Astrocyte of the cerebellum (primary cell): Measurements from ENCODE around the gene ZNF324B.
"Not testable (repeated sequence)": the region's sequence is repeated elsewhere in the genome, so short reads cannot be mapped to it uniquely, and the experiment has no call there.

Experiments
- DNase-seq: peaks from one replicate; pipeline ENCODE4 v3.0.0-alpha.2; 2011; ENCODE audit warnings: low read depth
- H3K4me3 ChIP-seq: 2 replicates; pipeline ENCODE4 v1.5.1; 2011; ENCODE audit warnings: mild to moderate bottlenecking, low read depth, low read length, moderate library complexity
- in situ Hi-C: cut with HindIII; loops from 2 replicates; pipeline ENCODE4 v1.10.0; 2017; ENCODE audit warnings: low sequenced_read_pairs
- TF ChIP-seq, protein P1 (sequence below): IDR thresholded peaks from 2 replicates; pipeline ENCODE4 v1.5.1; 2012; ENCODE audit warnings: low read length, low read depth, moderate library complexity, mild to moderate bottlenecking; ENCODE audit errors: missing control alignments

ZNF324B gene

DNA sequence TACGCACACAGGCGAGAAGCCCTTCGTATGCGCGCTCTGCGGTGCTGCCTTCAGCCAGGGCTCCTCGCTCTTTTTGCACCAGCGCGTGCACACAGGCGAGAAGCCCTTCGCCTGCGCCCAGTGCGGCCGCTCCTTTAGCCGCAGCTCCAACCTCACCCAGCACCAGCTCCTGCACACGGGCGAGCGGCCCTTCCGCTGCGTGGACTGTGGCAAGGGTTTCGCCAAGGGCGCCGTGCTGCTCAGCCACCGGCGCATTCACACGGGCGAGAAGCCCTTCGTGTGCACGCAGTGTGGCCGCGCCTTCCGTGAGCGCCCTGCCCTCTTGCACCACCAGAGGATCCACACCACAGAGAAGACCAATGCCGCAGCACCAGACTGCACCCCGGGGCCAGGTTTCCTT, 4.7 kb downstream of the ZNF324B start:
- in situ Hi-C loops: no loop called here
- no peak for DNase-seq
- TF ChIP-seq, protein P1, sequence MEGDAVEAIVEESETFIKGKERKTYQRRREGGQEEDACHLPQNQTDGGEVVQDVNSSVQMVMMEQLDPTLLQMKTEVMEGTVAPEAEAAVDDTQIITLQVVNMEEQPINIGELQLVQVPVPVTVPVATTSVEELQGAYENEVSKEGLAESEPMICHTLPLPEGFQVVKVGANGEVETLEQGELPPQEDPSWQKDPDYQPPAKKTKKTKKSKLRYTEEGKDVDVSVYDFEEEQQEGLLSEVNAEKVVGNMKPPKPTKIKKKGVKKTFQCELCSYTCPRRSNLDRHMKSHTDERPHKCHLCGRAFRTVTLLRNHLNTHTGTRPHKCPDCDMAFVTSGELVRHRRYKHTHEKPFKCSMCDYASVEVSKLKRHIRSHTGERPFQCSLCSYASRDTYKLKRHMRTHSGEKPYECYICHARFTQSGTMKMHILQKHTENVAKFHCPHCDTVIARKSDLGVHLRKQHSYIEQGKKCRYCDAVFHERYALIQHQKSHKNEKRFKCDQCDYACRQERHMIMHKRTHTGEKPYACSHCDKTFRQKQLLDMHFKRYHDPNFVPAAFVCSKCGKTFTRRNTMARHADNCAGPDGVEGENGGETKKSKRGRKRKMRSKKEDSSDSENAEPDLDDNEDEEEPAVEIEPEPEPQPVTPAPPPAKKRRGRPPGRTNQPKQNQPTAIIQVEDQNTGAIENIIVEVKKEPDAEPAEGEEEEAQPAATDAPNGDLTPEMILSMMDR: no peak
- no peak overlapping the region for H3K4me3 ChIP-seq

DNA sequence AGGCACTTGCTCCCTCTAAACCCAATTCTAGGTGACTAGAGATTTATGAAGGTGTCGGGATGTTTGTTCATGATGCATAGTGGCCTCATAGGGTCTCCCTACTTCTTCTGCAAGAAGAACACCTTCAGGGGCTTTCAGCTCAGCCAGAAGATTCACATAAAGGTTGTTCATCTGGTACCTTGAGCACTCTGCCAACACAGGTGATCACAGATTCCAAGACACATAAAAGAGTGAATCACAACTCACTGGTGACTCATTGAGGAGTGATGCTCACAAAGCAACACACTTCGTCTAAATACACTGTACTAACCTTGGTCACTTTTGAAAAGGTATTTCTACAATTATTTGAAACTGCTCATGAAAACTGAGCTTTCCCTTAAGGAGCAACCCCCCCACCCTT, 8.6 kb downstream of the ZNF324B start:
- no peak for DNase-seq
- no peak overlapping the region for H3K4me3 ChIP-seq
- in situ Hi-C loops: no loop called here
- TF ChIP-seq, protein P1: no peak

DNA sequence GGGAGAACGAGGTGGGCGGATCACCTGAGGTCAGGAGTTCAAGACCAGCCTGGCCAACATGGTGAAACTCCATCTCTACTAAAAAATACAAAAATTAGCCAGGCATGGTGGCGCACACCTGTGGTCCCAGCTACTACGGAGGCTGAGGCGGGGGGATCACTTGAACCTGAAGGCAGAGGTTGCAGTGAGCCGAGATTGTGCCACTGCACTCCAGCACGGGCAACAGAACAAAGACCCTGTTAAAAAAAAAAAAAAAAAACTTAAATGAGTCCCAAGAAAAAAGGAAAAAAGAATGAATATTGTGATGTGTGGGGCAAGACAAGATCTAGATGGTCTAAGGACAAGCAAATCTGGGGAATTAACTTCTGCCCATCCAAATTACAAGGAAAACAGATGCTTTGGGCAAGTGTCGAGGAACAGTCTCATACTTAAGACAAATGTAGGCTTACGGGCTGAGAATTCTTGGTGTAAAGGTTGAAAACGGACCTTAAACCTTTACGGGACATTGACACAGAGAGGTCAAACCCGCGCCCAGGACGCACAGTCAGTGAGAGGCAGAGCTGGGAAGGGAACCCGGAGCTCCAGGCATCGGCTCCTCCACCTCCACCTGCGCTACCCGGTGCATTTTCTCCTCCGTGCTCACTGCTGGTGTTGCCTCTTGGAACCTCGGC, 14.8 kb downstream of the ZNF324B start:
- H3K4me3 ChIP-seq: peak overlapping the region; percentile 85
- no peak for DNase-seq
- in situ Hi-C loops: no loop called here
- TF ChIP-seq, protein P1: no peak

DNA sequence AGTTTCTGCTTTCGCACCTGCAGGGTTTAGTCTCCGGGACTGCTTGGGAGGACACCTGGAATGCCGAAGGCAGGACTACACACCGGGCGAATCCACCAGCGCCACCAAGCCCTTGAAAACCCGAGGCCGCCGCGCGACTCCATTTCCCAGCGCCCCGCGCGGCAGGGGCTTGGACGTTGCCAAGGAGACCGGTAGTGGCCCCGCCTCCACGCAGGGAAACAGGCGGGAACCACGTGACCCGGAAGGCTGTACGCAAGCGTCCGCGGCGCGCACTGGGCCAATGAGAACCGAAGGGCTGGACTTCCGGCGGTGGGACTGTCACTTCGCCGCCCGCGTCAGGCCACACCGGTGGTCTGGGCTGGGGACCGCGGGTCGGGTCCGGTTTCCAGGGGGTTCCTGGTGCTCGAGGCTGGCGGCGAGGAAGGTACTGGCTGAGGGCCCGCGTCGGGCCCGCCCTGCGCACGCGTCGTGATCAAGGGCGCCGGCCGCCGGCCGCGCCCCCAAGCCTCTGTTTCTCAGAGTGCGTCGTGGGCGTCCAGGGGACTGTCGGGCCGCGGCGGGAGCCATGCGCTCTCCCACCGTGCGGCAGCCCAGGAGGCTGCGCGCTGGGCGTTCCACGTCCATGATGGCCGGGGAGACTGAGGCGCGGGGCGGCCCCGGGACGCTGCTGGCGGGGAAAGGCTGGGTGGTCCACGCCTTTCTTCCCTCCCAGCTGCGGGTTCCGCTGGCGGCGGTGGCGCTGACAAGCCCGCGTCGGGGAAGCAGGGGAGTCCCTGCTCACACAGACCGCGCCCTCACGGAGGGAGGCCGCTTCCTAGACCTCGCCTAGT, 15.6 kb downstream of the ZNF324B start, which contains the start of gene ZNF324:
TSS of gene ZNF324 (plus strand) at position 321 of the 830 bp plus-strand sequence. CDS start 2,106 bp downstream, outside the sequence.
- H3K4me3 ChIP-seq: peak within 1 kb of the TSS; percentile 85
- peak; percentile 89 for DNase-seq
- in situ Hi-C loops: no loop called here

DNA sequence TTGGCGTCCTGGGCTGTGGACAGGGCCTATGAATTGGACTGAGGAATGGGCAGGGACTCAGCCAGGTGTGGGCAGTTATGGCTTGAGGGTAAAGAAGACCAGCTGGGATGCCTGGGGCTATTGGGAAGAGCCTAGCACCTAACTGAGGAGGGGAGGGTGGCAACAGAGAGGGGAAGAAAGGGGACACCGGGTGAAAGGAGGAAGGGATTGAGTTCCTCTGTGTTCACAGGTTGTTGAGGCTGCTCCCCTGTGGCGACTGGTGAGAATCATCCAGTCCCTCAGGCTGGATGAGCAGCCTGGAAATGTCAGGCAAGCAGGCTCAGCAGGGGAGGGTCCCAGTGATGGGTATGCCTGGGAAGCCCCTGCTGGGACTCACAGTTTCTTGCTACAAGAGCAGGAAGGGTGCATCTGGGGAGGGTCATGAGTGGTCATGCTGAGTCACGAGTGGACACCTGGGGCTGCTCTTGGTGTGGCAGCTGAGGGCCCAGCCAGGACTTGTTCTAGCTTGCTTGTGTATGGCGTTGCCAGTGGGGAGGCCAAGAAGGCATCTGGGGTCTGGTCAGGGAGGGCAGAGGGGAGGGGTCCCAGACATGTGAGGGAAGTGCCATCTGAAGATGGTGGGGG, 16.9 kb downstream of the ZNF324B start:
- H3K4me3 ChIP-seq: peak overlapping the region; percentile 5
- TF ChIP-seq, protein P1: no peak
- DNase-seq: no peak
- in situ Hi-C loops: no loop called here

More for the DNA sequence above, 15.6 kb downstream of the ZNF324B start, which contains the start of gene ZNF324:
- TF ChIP-seq, protein P1: no peak

DNA sequence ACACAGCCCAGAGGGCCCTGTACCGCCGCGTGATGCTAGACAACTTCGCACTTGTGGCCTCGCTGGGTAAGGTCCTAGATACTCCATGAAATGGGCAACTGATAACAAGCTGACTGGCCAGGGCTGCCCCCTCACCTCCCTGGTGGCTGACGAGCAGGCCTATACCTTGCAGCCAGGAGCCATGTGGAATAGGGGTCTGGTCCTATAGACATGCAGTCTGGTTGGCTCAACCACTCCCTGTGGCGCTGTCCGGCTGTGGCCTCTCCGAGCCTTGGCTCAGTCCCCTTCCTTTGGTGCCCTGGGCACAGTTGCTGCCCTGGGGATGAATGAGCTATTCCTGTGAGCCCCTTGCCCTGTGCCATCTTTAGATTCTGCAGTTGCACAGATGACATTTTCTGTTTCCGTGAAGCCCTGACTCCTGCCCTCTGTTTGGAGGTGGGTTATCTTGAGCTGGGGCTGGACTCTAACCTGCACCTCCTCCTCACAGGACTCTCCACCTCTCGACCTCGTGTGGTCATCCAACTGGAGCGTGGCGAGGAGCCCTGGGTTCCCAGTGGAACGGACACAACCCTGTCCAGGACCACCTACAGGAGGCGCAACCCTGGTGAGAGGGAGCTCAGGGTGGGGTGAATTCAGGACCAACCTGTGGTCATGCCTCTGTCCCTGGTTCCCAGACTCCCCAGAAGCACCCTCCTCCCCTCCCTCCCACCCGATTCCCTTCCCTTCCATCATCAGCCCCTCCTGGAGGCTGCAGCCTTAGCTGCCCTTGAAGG, 18.0 kb downstream of the ZNF324B start:
- DNase-seq: no peak
- in situ Hi-C loops: no loop called here
- TF ChIP-seq, protein P1: no peak
- no peak overlapping the region for H3K4me3 ChIP-seq

DNA sequence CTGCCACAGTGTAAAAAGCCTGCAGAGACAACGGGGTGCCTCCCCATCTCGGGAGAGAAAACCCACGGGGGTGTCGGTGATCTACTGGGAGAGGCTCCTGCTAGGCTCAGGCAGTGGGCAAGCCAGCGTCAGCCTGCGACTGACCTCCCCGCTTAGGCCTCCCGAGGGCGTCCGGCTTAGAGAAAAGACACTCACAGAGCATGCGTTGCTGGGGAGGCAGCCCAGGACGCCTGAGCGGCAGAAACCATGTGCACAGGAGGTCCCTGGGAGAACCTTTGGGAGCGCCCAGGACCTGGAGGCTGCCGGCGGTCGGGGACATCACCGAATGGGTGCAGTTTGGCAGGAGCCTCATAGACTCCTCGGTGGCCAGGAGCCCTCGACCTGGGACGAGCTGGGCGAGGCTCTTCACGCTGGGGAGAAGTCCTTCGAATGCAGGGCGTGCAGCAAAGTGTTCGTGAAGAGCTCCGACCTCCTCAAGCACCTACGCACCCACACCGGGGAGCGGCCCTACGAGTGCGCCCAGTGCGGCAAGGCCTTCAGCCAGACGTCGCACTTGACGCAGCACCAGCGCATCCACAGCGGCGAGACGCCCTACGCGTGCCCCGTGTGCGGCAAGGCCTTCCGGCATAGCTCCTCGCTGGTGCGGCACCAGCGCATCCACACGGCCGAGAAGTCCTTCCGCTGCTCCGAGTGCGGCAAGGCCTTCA, 19.6 kb downstream of the ZNF324B start:
- H3K4me3 ChIP-seq, in situ Hi-C loops, DNase-seq: not testable (repeated sequence)
